H9 (cell line): Measurements from ENCODE around the gene LGALS12. TPM values are rescaled to one million over a fixed set of nuclear protein-coding genes. Genes with fewer than 3 reads are reported as not detected.

Source experiments
- DNase-seq: peaks from one replicate; pipeline ENCODE4 v3.0.0-alpha.2; 2017
- H2AFZ ChIP-seq: one replicate; pipeline ENCODE4 v1.6.1; 2013; ENCODE audit warnings: mild to moderate bottlenecking, low read length, control low read depth, moderate library complexity
- H2AK5ac ChIP-seq: 2 replicates; pipeline ENCODE4 v1.6.1; 2013; ENCODE audit warnings: low read length, control low read depth, mixed read lengths; ENCODE audit not compliant: insufficient read length
- H2BK120ac ChIP-seq: one replicate; pipeline ENCODE4 v1.6.1; 2013; ENCODE audit warnings: low read depth, mild to moderate bottlenecking, low read length, control low read depth, inconsistent platforms; ENCODE audit not compliant: poor library complexity, severe bottlenecking
- H2BK12ac ChIP-seq: 2 replicates; pipeline ENCODE4 v1.6.1; 2013; ENCODE audit warnings: low read length, control low read depth, mixed read lengths, low read depth; ENCODE audit not compliant: insufficient read length
- H2BK15ac ChIP-seq: 2 replicates; pipeline ENCODE4 v1.6.1; 2013; ENCODE audit warnings: low read depth, low read length, control low read depth
- H2BK20ac ChIP-seq: one replicate; pipeline ENCODE4 v1.6.1; 2013; ENCODE audit warnings: low read depth, mild to moderate bottlenecking, low read length, control low read depth, inconsistent platforms; ENCODE audit not compliant: poor library complexity, severe bottlenecking
- H2BK5ac ChIP-seq: 2 replicates; pipeline ENCODE4 v1.6.1; 2013; ENCODE audit warnings: low read length, control low read depth, mixed read lengths; ENCODE audit not compliant: insufficient read length
- H3K14ac ChIP-seq: 2 replicates; pipeline ENCODE4 v1.6.1; 2013; ENCODE audit warnings: low read length, control low read depth; ENCODE audit not compliant: insufficient read depth
- H3K18ac ChIP-seq: 2 replicates; pipeline ENCODE4 v1.6.1; 2013; ENCODE audit warnings: low read depth, mild to moderate bottlenecking, mixed read lengths, low read length, control low read depth; ENCODE audit not compliant: insufficient read length
- H3K23ac ChIP-seq: 2 replicates; pipeline ENCODE4 v1.6.1; 2013; ENCODE audit warnings: low read length, control low read depth, mixed read lengths, low read depth; ENCODE audit not compliant: insufficient read length
- H3K23me2 ChIP-seq: 2 replicates; pipeline ENCODE4 v1.6.1; 2013; ENCODE audit warnings: low read depth, mild to moderate bottlenecking, mixed read lengths, low read length, control low read depth; ENCODE audit not compliant: insufficient read length, poor library complexity, severe bottlenecking
- H3K27ac ChIP-seq: 2 replicates; pipeline ENCODE4 v1.5.1; 2013; ENCODE audit warnings: low read length, control low read depth, mixed read lengths, low read depth; ENCODE audit not compliant: insufficient read length
- H3K27me3 ChIP-seq: 2 replicates; pipeline ENCODE4 v1.6.1; 2013; ENCODE audit warnings: low read length, control low read depth, inconsistent platforms; ENCODE audit not compliant: insufficient read depth
- H3K4ac ChIP-seq: 2 replicates; pipeline ENCODE4 v1.6.1; 2013; ENCODE audit warnings: low read depth, mild to moderate bottlenecking, control low read depth, inconsistent platforms, low read length, moderate library complexity
- H3K4me1 ChIP-seq: 2 replicates; pipeline ENCODE4 v1.6.1; 2013; ENCODE audit warnings: low read length, control low read depth, inconsistent platforms; ENCODE audit not compliant: insufficient read depth
- H3K4me2 ChIP-seq: 2 replicates; pipeline ENCODE4 v1.6.1; 2013; ENCODE audit warnings: low read length, control low read depth, mixed read lengths; ENCODE audit not compliant: insufficient read length, insufficient read depth
- H3K56ac ChIP-seq: 2 replicates; pipeline ENCODE4 v1.6.1; 2013; ENCODE audit warnings: low read depth, mild to moderate bottlenecking, mixed read lengths, low read length, control low read depth; ENCODE audit not compliant: insufficient read length
- H3K79me1 ChIP-seq: 2 replicates; pipeline ENCODE4 v1.6.1; 2013; ENCODE audit warnings: low read depth, mild to moderate bottlenecking, moderate library complexity, low read length, control low read depth, inconsistent platforms; ENCODE audit not compliant: insufficient read depth, poor library complexity, severe bottlenecking
- H3K79me2 ChIP-seq: 2 replicates; pipeline ENCODE4 v1.6.1; 2013; ENCODE audit warnings: low read length, control low read depth, inconsistent platforms; ENCODE audit not compliant: insufficient read depth
- H3K9ac ChIP-seq: 2 replicates; pipeline ENCODE4 v1.6.1; 2013; ENCODE audit warnings: low read length, control low read depth, mixed read lengths; ENCODE audit not compliant: insufficient read length; ENCODE audit errors: extremely low read depth
- H3K9me3 ChIP-seq: one replicate; pipeline ENCODE4 v1.6.1; 2013; ENCODE audit warnings: low read depth, low read length, inconsistent platforms; ENCODE audit not compliant: control insufficient read depth
- H3T11ph ChIP-seq: one replicate; pipeline ENCODE4 v1.6.1; 2013; ENCODE audit warnings: mild to moderate bottlenecking, low read length, control low read depth, inconsistent platforms
- H4K20me1 ChIP-seq: one replicate; pipeline ENCODE4 v1.6.1; 2013; ENCODE audit not compliant: control insufficient read depth, insufficient read length, insufficient read depth
- H4K5ac ChIP-seq: 2 replicates; pipeline ENCODE4 v1.6.1; 2013; ENCODE audit warnings: low read depth, mild to moderate bottlenecking, mixed read lengths, low read length, control low read depth; ENCODE audit not compliant: insufficient read length
- H4K8ac ChIP-seq: replicated peaks from 2 replicates; pipeline ENCODE4 v1.6.1; 2013; ENCODE audit warnings: low read length, control low read depth, mixed read lengths, low read depth; ENCODE audit not compliant: insufficient read length
- H4K91ac ChIP-seq: 2 replicates; pipeline ENCODE4 v1.6.1; 2013; ENCODE audit warnings: low read depth, mild to moderate bottlenecking, moderate library complexity, mixed read lengths, low read length, control low read depth; ENCODE audit not compliant: insufficient read length
- H3K27ac Mint-ChIP-seq, 3 experiments: 2 replicates in 2 of 3; 3 replicates in 1 of 3; pipeline ENCODE4 v1.8.0; 2020 to 2021; ENCODE audit warnings: mixed read lengths in 3 of 3, mild to moderate bottlenecking in 1 of 3, moderate library complexity in 1 of 3
- H3K27me3 Mint-ChIP-seq: 2 replicates; pipeline ENCODE4 v1.8.0; 2021; ENCODE audit warnings: low read depth, mild to moderate bottlenecking, moderate library complexity, mixed read lengths
- H3K36me3 Mint-ChIP-seq, 3 experiments: 2 replicates in 2 of 3; 3 replicates in 1 of 3; pipeline ENCODE4 v1.8.0; 2020 to 2021; ENCODE audit warnings: low read depth in 3 of 3, mixed read lengths in 3 of 3; ENCODE audit not compliant: insufficient read depth in 1 of 3
- H3K4me1 Mint-ChIP-seq, 2 experiments: 2 replicates each; pipeline ENCODE4 v1.8.0; 2020; ENCODE audit warnings: mixed read lengths in 2 of 2
- H3K4me3 Mint-ChIP-seq, 2 experiments: 2 replicates in 1 of 2; 3 replicates in 1 of 2; pipeline ENCODE4 v1.8.0; 2020 to 2021; ENCODE audit warnings: mild to moderate bottlenecking in 2 of 2, mixed read lengths in 2 of 2, moderate library complexity in 1 of 2
- H3K9me3 Mint-ChIP-seq, 2 experiments: 2 replicates in 1 of 2; 3 replicates in 1 of 2; pipeline ENCODE4 v1.8.0; 2020; ENCODE audit warnings: mild to moderate bottlenecking in 2 of 2, mixed read lengths in 2 of 2, moderate library complexity in 1 of 2
- WGBS: extraction: QIAGEN DNeasy Blood & Tissue Kit; methylation state at CpG from one replicate; pipeline ENCODE4 v1.1.7; 2013; ENCODE audit warnings: missing lambda C conversion rate, low lambda C conversion rate, mixed read lengths; ENCODE audit not compliant: insufficient read length; ENCODE audit errors: extremely low coverage; 5-methylcytosine and 5-hydroxymethylcytosine counted together
- total RNA-seq: library from RNA; stranded (reverse); gene quantifications from 2 replicates; pipeline ENCODE4 v1.2.1, GENCODE V29; 2021
- TF ChIP-seq, protein P1 (sequence below): fragments of 200-600 bp; sonication (generic); conservative IDR thresholded peaks from 3 replicates; pipeline ENCODE4 v1.8.0; 2021; ENCODE audit warnings: antibody characterized with exemption, mild to moderate bottlenecking

LGALS12 gene
- total RNA-seq, 1 experiment from 2014 or later, result 1.9 TPM

- no peak overlapping the region for H3K4me2 ChIP-seq
- H2AFZ ChIP-seq, result no peak overlapping the region
- H2BK15ac ChIP-seq, result no peak overlapping the region
- no peaks in the 10 kb centered on the region for H3K23me2 ChIP-seq
- no peak overlapping the region for H3K18ac ChIP-seq
- H3K79me1 ChIP-seq, result no peaks in the 10 kb centered on the region
- H2BK5ac ChIP-seq, result no peak overlapping the region
- Mint-ChIP-seq H3K27me3 (no peaks in the 10 kb centered on the region), H3K4me3 (no peak overlapping the region), H3K27ac (no peak overlapping the region), H3K9me3 (peaks cover 6 to 9% of the 10 kb centered on the region in 2 experiments), H3K36me3 (peaks cover 0 to 24% (median 9%) of the 10 kb centered on the region in 3 experiments; a peak in 3 of 7 replicates), H3K4me1 (peaks cover 0 to 5% of the 10 kb centered on the region in 2 experiments; a peak in 2 of 4 replicates)
- no peaks in the 10 kb centered on the region for H3K27me3 ChIP-seq
- WGBS, result no CpG with 5 or more reads among the region's 3 CpGs
- no peak overlapping the region for H4K5ac ChIP-seq
- no peak overlapping the region for H2BK120ac ChIP-seq
- H3K79me2 ChIP-seq, result no peaks in the 10 kb centered on the region
- H4K20me1 ChIP-seq, result no peaks in the 10 kb centered on the region
- H3K9me3 ChIP-seq, result no peaks in the 10 kb centered on the region
- H2BK12ac ChIP-seq, result no peak overlapping the region
- H2BK20ac ChIP-seq, result no peak overlapping the region
- H3K9ac ChIP-seq, result no peak overlapping the region
- H3K4me1 ChIP-seq, result no peaks in the 10 kb centered on the region
- no peak overlapping the region for H4K91ac ChIP-seq
- H4K8ac ChIP-seq, result no peak overlapping the region
- TF ChIP-seq, protein P1, sequence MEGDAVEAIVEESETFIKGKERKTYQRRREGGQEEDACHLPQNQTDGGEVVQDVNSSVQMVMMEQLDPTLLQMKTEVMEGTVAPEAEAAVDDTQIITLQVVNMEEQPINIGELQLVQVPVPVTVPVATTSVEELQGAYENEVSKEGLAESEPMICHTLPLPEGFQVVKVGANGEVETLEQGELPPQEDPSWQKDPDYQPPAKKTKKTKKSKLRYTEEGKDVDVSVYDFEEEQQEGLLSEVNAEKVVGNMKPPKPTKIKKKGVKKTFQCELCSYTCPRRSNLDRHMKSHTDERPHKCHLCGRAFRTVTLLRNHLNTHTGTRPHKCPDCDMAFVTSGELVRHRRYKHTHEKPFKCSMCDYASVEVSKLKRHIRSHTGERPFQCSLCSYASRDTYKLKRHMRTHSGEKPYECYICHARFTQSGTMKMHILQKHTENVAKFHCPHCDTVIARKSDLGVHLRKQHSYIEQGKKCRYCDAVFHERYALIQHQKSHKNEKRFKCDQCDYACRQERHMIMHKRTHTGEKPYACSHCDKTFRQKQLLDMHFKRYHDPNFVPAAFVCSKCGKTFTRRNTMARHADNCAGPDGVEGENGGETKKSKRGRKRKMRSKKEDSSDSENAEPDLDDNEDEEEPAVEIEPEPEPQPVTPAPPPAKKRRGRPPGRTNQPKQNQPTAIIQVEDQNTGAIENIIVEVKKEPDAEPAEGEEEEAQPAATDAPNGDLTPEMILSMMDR, result no peak
- no peak overlapping the region for H3K4ac ChIP-seq
- DNase-seq, result no peak
- no peak overlapping the region for H3K56ac ChIP-seq
- no peak overlapping the region for H3K27ac ChIP-seq
- no peak overlapping the region for H3K23ac ChIP-seq
- H2AK5ac ChIP-seq, result no peak overlapping the region
- no peak overlapping the region for H3T11ph ChIP-seq
- H3K14ac ChIP-seq, result no peak overlapping the region
Observed at GRCh38 chr11:63470311-63470710, 35.6 kb upstream of the LGALS12 start.
